ENCODE data around the gene TNXB.
"Not testable (repeated sequence)": the region's sequence is repeated elsewhere in the genome, so short reads cannot be mapped to it uniquely, and the experiment has no call there.

Gene TNXB

DNA sequence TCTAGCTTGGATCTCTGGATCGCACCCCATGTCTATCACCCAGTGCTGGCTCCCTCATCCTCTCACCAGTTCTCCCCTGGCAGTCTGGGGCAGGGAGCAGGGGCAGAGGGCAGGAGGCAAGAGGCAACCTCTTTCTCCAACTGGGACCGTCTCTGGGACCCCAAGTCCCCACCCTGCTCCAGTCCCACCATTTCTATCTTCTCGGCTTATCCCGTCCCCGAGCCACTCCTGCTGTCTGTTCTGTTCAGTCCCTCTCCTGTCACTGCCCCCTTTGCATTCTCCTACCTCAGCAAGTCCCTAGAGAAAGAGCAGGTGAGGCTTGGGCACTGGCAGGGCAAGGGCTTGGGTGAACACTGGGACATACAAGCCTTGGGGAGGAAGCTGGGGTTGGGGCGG lies 625 bp upstream of the TNXB start:
- DNase-seq = no peak

DNA sequence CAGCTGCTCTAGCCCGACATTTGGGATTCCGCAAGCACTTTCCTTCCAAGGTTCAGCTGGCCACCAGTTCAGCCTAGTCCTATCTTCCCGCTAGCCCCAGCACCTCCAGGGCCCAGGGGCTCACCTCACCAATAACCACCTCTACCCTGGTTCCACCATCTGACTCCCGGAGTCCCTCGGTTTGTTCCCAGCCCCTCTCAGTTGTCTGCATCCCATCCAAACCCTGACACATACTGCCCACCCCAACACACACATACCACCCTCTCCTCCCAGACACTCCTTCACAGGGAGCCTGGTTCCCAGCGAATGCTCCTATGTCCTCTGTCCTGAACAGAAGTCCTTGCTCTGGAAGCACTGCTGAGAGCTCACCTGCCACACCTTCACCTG lies 418 bp downstream of the TNXB start:
- DNase-seq = no peak

DNA sequence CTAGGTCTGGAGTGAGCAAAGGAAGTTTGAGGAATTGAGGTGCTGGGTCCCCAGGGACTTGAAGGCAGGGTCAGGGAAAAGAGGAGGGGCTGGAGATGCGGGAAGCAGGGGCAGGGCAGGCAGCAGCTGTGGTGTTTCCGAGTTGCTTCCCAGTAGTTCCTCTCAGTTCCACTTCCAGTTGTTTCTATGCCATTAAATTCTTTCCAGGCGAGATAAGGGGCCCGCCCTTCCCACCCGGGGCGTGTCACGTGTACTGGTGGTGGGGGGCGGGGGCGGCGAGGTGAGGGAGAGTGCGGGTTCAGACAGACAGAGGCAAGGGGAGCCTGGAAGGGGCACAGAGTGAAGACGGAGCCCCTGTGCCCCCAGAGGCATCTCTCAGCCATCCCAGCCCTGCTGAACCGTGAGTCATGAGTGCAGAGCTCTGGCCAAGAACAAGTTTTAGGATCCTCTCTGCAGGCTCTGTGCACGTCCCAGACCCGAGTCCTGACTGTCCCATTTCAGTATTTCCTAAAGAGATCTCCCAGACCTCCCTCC lies 977 bp downstream of the TNXB start:
- DNase-seq = no peak

DNA sequence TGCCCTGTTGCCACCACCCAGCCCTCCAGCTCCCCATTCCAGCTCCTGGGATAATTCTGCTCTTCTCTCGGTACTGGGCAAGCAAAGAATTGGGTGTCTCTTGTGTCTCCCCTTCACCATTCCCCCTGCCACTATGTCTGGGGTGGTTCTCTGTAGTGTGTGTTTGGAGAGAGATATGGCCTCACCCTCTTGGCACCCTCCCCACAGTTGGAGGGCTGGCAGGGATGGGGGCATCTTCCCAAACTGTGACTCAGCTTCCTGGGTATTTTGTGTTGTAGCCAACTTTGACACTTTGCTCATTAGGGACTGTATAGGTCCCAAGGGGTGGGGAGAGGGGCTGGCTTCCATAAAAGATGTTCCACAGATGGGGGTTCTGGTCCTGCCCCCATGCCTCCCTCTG lies 1.7 kb downstream of the TNXB start:
- DNase-seq = no peak

DNA sequence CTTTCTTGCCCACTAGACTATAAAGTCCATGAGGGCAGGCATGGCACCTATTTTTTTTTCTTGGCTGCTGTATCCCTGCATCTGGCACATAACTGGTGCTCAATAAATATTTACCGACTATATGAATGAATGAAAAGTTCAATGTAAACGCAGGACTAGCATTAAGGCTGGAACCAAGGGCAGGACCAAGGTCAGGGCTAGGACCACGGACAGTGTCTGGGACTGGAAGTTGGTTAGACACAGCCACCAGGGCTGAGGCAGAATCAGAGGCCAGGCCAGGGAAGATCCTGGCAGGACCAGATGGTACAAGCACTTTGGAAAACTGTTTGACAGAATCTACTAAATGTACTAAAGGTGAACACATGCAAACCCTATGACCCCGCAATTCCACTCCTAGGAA lies 3.7 kb downstream of the TNXB start:
- no peak for DNase-seq

DNA sequence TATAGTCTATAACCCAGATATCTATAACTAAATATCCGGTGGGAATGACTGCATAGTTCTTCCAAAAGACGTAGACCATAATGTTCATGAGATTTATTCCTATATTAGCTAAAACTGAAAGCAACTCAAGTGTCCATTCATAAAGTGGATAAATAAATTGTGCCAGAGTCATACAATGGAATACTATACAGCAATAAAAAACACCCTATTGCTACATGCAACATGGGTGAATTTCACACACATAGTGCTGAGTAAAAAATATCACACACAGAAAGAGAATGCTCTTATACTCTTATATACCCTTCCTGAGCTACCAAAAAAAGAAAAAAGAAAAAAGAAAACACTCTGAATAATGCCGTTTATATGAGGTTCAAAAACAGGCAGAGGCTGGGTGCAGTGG lies 6.9 kb downstream of the TNXB start:
- no peak for DNase-seq

DNA sequence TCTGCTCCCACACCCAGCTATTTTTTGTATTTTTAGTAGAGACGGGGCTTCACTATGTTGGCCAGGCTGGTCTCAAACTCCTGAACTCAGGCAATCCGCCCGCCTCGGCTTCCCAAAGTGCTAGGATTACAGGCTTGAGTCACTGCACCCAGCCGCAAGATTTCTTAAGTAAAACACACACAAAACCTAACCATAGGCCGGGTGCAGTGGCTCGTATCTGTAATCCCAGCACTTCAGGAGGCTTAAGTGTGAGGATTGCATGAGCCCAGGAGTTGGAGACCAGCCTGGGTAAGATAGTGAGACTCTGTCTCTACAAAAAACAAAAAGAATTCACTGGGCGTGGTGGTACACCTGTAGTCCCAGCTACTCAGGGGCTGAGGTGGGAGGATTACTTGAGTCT lies 8.9 kb downstream of the TNXB start:
- DNase-seq = not testable (repeated sequence)

DNA sequence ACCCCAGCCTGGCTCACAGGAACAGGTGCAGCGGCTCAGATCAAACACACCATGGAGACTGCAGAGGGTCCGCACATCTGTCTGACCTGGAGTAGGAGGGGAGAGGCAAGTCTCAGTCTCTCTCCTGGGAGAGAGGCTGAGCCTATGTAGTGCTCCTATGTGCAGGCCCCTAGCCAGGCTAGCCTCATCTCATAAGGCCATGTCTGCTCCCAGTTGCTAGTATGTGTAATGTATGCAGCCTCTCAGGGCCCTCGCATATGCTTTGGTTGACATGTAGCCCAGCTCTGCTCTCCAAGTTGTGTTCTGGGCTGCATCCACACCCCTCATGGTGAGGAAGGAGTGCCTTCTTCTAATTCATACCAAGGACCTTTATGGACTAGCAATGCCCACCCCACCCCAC lies 11.8 kb downstream of the TNXB start:
- DNase-seq = no peak

DNA sequence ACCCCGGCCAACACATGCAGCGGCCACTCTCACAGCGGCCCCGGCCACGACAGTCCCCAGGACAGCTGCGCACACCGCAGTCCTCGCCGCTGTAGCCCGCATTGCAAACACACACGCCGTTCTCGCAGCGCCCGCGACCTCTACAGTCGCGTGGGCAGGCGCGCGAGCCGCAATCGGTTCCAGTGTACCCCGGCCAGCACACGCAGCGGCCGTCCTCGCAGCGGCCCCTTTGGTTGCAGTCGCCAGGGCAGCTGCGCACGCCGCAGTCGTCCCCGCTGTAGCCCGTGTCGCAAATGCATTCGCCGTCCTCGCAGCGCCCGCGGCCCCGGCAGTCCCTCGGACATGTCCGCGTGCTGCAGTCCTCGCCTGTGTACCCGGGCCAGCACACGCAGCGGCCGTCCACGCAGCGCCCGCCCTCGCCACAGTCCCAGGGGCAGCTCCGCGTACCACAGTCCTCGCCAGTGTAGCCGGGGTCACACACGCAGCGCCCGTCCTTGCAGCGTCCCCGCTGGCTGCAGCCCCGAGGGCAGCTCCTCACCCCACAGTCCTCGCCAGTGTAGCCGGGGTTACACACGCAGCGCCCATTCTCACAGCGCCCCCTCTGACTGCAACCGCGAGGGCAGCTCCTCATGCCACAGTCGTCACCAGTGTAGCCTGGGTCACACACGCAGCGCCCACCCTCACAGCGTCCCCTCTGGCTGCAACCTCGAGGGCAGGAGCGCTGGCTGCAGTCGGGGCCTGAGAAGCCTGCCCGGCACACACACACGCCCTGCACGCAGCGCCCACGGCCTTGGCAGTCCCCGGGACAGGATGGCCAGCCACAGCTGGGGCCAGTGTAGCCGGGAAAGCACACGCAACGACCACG lies 12.5 kb downstream of the TNXB start:
- DNase-seq = no peak

DNA sequence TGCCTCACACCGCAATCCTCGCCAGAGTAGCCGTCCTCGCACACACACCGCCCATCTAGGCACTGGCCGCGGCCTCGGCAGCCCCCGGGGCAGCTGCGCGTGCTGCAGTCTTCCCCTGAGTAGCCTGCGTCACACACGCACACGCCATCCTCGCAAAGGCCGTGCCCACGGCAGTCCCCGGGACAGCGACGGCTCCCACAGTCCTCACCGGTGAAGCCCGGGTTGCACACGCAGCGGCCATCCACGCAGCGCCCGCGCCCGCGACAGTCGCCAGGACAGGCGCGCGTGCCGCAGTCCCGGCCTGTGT lies 13.1 kb downstream of the TNXB start:
- no peak for DNase-seq

DNA sequence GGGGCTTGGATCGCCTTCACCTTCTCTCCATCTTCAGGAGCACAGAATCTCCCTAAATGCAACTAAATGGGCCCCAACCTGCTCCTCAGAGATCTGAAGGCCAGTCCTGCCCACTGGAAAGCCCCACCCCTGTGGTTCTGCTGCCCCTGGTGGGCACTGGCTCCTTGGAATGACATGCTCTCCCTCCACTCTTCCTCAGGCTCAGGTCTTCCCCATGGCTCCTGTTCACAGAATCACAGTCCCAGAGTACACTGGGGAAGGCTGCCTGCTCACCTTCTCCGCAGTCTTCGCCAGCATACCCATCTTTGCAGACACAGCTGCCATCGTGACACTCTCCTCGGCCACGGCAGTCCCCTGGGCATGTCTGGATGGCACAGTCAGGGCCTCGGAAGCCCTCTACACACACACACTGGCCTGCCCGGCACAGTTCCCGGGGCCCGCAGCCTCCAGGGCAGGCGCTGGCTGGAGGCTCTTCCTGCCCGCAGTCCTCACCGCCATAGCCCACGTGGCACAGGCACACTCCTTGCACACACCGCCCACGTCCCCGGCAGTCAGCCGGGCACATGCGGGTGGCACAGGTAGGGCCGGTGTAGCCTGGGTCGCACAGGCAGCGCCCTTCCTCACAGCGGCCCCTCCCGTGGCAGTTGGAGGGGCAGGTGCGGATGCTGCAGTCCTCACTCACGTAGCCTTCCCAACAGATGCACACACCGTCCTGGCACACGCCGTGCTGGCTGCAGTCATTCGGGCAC lies 13.6 kb downstream of the TNXB start:
- no peak for DNase-seq

DNA sequence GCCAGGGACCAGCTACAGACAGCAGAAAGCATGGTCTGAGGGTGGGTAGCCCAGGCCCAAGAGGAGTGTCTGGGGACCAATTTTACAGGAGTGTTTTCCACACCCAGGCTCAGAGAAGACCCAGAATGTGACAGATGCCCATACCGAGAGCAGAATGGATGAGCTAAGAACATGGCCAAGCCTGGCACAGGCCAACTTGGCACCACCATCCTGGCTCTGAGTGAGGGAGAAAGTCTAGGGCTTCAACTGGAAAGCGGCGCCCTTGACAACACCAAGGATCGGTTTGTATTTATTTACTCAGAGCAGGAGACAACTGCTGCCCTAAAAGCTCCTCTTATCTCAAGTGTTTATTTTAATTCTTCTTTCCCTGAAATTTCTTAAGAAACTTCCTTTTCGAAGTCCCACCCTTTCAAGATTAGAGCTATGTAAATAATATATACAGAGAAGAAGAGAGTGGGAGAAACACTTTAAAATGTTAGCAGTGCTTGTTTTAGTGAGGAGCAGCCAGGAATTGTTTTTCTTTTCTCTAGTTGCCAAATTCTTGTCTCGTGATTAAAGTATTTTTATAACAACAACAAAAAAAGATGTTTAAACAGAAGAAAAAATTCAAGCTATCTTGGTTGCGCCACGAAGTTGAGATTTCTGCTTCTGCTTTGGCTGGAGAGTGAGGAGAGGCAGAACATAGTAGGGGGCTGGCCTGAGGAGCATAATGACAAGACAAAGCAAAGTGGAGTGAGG lies 16.2 kb downstream of the TNXB start:
- DNase-seq = peak; percentile 35

DNA sequence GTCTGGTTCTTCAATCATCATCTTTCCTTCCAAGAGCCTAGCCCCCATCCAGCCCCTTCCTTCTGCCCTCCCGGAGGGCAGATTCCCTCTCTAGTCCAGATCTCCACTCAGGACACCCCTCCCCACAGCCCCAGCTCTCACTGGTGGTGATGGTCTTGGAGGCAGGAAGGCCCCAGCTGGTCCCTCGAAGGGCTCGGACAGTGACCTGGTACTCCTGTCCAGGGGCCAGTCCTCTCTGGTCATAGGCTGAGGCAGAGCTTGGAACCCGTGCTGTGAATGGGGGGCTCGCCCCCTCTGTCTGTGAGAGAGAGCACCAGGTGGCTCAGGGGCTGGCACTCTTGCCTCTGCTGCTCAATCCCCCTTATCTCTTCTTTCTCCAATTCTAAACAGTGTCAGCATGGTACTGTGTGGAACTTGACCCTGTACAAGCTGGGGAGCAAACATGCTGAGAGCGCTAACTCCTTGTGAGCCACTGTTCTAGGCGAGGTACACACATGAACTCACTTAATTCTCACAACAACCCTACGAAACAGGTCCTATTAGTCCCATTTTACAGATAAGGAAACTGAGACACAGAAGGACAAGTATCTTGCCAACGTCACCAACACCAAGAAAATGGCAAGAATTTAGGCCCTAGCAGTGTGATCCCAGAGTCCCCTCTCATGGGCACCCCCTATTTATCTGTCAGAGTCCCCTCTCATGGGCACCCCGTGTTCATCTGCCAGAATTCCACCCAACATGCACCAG lies 19.9 kb downstream of the TNXB start:
- DNase-seq = no peak

DNA sequence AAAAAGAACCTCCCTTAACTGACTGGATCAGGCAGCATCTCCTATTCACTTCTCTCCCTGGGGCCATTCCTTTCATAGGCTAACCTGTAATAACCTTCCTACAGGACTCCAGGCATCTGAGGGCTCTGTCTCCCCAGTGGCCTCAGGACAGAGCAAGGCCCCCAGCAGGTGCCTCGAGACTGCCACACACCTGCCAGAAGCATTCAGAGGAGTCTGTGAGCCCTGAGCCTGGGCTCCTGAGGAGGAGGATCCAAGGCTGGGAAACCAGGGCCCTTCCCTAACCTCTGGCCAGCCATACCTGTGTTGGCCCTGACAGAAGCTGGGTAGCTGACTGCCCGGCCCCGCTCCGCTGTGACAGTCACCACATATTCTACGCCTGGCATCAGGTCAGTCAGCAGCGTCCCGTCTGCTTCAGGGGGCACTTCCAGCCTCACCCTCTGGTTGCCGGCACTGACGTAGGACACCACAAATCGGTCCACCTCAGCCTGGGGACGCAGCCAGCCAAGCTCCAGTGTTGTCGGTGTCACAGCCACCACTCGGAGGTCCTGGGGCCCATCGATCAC lies 20.6 kb downstream of the TNXB start:
- DNase-seq = no peak

DNA sequence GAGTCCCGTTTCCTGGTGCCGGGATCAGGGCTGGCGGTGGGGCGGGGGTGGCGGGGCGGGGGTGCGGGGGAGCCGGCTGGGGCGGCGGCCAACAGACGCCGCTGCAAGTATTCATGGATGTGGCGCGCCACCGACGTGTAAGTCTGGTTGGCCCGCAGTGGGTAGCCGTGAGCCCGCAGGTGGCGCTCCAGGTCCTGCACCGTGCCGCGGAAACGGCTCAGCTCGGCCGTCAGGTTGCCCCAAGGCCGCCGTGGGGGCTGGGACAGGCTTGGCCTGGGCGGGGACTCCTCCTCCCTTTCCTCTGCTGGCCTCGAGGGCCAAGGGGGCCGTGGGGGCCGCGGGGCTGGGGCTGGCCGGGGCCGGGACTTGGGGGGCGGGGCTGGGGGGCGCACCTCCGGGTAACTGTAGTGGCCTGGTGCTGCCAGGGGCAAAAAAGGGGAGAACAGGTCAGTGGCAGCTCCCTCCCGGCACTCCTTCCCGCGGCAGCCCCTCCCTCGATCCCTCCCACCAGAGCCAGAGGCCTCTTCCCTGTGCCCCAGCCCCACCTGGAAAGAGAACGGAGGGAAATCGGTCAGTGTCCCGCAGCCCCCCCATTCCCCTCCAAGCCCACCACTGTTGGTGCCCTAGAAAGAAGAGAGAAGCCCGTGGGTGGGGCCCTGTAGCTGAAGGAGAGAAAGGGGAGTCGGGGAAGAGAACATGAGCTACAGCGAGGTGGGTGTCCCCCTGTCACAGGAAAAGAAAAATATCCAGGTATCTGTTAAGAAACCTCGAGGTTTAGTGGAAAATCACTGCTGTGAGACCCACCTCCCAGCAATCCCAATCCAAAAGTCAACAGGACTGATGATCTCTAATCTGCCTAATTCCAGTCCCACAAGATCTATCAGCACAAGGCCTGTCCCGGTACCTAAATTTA lies 21.3 kb downstream of the TNXB start:
- no peak for DNase-seq

DNA sequence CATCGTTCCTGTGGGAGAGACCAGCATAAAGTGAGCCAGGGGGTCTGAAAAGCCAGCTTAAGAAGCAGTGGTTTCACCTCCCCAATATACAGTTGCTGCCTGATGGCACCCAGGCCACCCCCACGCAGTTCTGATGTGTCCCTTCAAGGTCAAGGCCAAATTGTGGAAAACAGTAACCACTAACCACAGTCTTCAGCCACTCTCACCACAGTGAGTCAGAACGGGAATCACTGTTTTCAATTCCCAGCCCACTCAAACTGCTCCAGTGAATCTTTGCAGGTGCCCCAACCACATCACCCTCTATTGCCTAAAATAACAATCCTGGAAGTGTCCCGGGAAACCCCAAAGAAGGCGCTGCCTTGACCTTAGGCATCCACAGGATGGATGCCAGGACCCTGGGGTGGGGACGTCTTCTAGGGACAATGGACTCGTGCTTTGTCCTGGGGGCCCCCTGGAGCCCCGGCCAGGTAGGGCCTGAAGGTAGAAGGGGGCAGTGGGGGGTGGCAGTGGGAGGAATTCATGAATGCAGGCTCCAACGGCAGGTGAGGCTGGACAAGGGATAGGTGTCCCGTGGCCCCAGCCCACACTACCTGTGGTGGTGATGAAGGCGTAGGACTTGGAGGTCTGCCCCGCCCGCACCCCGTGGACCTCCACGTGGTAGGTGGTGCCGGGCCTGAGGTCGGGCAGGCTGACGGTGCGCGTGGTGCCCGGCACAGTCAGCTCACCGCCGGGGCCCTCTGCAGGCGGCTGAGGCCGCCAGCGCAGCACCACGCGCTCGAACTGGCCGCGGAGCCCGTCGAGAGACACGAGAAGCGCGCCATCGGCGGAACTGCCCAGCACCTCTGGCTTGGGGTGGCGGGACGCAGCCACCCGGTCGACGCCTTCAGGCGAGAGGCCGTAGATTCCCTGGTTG lies 22.2 kb downstream of the TNXB start:
- no peak for DNase-seq

DNA sequence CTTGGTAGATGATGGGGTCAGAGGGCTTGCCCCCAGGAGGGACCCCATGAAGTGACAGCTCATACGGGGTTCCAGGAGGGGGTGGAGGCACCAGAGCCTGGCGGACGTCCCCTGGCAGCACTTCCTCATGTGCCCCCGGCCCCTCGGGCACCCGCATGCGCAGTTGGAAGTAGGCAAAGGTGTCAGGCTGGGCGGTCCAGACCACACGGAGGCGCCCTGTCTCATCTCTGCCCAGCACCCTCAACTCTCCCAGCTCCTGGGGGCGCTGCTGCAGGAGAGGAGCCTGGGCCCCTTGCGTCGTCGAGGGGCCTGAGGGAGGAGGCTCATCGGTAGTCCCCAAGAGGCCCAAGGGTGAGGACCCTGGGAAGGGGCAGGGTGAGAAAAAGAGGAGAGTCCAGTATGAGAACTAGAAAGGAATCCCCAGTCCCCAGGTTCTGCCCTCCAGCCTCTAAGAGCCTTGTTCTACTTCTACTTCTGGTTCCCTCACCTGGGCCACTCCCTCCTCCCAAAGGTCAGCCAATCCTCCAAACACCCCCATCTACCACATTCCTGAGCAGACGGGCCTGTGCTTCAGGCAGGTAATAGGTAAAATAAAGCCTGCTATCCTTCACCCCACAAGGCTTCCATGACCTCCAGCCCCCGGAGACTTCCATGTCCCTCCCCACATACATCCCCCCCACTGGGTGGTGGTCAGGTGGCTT lies 23.2 kb downstream of the TNXB start:
- no peak for DNase-seq

DNA sequence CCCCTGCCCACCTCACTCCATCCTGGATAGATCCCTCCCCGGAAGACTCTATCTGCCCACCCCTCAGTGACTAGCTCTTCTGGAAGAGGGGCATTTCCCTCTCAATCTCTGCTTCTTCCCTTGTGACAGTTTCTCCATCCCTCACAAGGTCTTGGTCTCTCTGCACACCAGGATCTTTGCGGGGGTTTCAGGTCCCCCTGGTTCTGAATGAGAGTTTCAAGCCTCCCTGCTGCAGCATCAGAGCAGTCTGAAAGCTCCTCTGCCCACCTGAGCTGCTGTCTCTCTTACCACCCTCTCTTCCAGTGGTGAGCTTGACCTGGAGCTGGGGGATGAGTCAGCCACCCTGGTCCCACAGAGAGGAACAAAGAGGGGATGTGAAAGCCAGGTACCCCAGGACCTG lies 24.4 kb downstream of the TNXB start:
- no peak for DNase-seq
